ENCODE results near the gene HNRNPLL. TPM values are rescaled to one million over a fixed set of nuclear protein-coding genes. Genes with fewer than 3 reads are reported as not detected.
"Not testable (repeated sequence)": the region's sequence is repeated elsewhere in the genome, so short reads cannot be mapped to it uniquely, and the experiment has no call there.

Gene HNRNPLL
- total RNA-seq, 1 donor from 2014 or later = 28.3 TPM

DNA sequence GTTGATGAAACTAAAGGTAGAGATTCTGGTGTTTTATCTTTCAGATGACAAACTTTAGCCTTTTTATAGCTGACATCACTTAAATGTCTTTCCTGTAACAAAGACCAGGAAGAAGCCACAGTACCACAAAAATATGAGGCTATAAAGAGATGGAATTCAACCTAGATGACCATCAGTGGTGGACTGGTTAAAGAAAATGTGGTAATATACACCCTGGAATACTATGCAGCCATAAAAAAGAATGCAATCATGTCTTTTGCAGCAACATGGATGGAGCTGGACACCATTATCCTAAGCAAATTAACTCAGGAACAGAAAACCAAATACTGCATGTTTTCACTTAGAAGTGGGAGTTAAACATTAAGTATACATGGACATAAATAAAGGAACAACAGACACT is 18.3 kb upstream of the HNRNPLL start:
- ATAC-seq (ENCODE audit: poor library complexity) (no peak), DNase-seq (no peak)
- intact Hi-C loops (cut with DNase I) = no loop called here

GRCh38 chr2:38620282-38620977 is 17.7 kb upstream of the HNRNPLL start:
- intact Hi-C loops (cut with DNase I) = no loop called here
- no peak for DNase-seq
- peak; percentile 71 for ATAC-seq (ENCODE audit: poor library complexity)

GRCh38 chr2:38619458-38620164 is 16.9 kb upstream of the HNRNPLL start:
- intact Hi-C loops (cut with DNase I) = no loop called here
- no peak for DNase-seq
- ATAC-seq (ENCODE audit: poor library complexity) = peak; percentile 44

DNA sequence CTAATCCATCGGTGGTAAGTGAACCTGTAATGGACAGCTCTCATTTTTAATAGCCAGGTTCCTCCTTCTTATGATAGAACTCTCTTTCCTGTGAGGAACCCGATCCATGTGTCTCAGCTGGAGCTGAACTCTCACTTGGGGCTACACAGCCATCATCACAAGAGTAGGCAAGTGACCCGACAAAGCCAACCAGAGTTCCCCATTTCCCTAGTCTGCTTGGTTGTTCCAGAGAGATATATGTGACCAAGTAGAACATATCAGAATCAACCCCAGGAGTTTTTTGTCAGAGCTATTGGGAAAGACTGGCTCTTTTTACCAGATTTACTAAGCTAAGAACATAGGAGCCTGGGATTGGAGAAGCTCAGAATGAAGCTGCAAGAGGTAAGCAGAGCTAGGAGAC is 14.6 kb upstream of the HNRNPLL start:
- DNase-seq (no peak), ATAC-seq (ENCODE audit: poor library complexity) (no peak)
- intact Hi-C loops (cut with DNase I) = no loop called here

GRCh38 chr2:38615237-38615636 is 12.5 kb upstream of the HNRNPLL start:
- intact Hi-C loops (cut with DNase I) = no loop called here
- DNase-seq (no peak), ATAC-seq (ENCODE audit: poor library complexity) (no peak)

GRCh38 chr2:38613849-38614213 is 11.1 kb upstream of the HNRNPLL start:
- intact Hi-C loops (cut with DNase I) = no loop called here

GRCh38 chr2:38613126-38613848 is 10.6 kb upstream of the HNRNPLL start:
- no peak for DNase-seq
- peak; percentile 43 for ATAC-seq (ENCODE audit: poor library complexity)
- intact Hi-C loops (cut with DNase I) = no loop called here

More at GRCh38 chr2:38613849-38614213, 11.1 kb upstream of the HNRNPLL start:
- no peak for ATAC-seq (ENCODE audit: poor library complexity)
- no peak for DNase-seq

GRCh38 chr2:38610851-38611801 is 8.4 kb upstream of the HNRNPLL start:
- DNase-seq (no peak), ATAC-seq (ENCODE audit: poor library complexity) (no peak)
- intact Hi-C loops (cut with DNase I) = no loop called here

DNA sequence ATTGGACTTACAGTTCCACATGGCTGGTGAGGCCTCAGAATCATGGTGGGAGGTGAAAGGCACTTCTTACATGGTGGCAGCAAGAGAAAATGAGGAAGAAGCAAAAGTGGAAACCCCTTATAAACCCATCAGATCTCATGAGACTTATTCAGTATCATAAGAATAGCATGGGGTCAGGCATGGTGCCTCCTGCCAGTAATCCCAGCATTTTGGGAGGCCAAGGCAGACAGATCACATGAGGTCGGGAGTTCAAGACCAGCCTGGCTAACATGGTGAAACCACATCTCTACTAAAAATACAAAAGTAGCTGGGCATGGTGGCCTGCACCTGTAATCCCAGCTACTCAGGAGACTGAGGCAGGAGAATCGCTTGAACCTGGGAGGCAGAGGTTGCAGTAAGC is 6.5 kb upstream of the HNRNPLL start:
- DNase-seq; ATAC-seq (ENCODE audit: poor library complexity); intact Hi-C loops (cut with DNase I): not testable (repeated sequence)

DNA sequence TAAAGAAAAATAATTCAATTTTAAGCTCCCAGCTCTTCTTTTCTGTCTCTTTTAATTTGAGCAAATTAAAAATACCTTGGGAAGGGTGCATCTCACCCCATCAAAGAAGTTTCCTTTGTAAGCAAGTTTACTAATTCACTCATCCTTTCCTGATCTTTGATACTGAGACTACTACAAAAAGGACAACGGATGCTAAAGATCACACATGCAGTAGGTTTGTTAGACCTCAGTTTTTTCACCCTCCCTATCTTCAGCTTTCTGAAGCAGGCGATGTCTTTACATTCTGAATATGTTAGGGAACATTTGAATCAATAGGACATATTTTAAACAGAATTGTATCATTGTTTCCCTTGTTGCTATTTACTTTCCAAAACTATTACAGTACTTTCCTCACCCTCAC is 6.0 kb upstream of the HNRNPLL start:
- ATAC-seq (ENCODE audit: poor library complexity) = no peak
- intact Hi-C loops (cut with DNase I) = no loop called here
- no peak for DNase-seq

DNA sequence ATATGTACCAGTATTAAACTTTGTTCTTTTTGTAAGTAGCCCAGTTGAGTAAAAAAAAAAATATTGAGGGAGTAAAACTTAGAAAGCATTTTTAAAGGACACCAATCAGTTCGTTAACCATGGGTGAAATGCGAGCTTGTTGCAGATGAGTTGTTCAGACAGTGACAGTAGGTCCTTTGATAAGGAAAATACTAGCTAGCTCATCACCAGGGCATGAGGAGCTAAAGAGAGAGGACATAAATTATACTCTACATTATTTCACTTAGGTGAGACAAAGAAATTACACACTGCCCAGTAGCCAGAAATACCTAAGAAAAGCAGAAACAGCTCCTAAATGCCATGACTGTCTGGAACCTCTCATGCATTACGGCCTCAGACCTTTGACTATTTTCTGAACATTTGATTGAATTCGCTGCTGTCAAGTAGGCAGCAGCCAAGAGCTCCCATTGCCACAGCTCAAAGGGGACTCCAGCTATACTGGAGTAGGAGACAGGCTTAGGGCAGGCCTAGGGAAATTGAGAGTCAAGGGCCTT is 2.6 kb upstream of the HNRNPLL start:
- intact Hi-C loops (cut with DNase I) = no loop called here
- ATAC-seq (ENCODE audit: poor library complexity) = no peak
- DNase-seq = no peak

DNA sequence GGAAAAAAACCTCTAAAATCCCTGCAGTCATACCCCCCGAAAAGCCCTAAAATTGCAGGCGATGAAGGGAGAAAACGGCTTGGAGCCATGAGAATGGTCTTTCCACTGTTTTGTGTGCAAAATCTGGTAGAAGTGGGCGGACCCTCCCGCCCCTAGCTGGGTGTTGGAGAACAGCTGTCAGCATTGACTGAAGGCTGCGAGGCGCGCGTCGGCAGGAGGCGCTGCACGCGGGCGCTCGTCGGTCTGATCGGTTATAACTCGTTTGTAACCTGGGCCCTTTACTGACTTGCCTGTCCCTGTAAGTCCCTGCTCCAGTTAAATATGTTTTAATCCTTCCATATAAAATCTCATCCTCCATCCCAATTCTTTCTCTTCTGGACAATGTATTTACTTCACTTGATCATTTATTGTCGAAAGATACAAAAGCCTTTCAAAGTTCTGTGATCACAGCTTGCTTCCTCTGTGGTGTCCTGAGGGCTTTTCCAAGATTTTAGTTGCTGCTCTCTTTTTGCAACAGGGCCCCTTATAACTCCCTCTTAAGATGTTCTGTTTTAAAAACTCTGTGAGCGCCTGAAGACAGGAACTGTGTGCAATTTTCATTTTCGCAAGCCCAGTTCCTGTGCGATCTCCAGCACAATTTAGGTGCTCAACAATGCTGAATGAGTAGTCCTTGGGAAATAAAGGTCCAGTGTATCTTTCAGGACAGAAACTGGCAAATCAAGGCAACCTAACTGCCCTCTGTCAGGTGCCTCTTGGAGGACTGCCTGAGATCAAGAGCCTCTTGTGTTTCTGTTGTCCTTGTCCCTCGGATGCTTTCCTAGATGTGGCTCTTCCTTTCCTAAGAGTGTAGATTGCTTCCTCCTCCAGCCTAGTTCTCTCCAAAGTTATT is 918 bp upstream of the HNRNPLL start:
- DNase-seq = peak; percentile 91
- intact Hi-C loops (cut with DNase I) = loop anchor here (5.0 kb wide), 2 partner anchors 64 to 119 kb away; partner anchors contain the start of gene GALM
- ATAC-seq (ENCODE audit: poor library complexity) = peak; percentile 79

GRCh38 chr2:38602136-38602731 is 494 bp downstream of the HNRNPLL start:
- intact Hi-C loops (cut with DNase I) = loop anchor here (5.0 kb wide), 2 partner anchors 65 to 120 kb away; partner anchors contain the start of gene GALM
- peak; percentile 68 for DNase-seq
- peak; percentile 40 for ATAC-seq (ENCODE audit: poor library complexity)

DNA sequence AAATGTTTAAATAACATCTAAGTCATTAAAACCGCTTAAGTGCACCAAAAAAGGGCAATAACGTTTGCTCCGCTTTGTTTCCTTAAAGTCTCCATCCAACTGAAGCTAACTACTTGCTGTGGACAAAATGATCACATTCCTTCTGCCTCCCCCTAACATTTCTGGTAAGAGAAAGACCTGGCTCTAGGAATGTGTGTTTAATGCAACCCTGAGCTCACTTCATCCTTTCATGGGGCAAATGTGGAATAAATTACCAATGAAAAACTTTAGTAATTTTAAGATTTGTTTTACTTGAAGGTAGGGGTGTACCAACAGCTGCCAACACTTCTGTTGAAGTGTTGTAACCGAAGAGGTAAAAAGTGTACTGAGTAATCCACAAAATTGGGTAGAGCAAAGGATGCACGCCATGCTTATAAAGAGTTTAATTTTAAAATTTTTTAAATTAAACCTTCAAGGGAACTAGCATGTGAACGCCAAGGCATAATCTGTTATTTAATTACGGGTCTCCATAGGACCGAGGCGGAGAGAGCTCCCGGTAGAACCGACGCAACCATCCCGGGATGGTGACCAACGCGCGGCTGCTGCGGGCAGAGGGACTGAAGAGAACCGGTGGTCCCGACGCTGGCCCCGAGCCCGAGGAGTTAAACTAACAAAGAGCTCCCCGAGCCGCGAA is 1.1 kb downstream of the HNRNPLL start:
- no peak for DNase-seq
- intact Hi-C loops (cut with DNase I) = loop anchor here (5.0 kb wide), 2 partner anchors 66 to 121 kb away; partner anchors contain the start of gene GALM

DNA sequence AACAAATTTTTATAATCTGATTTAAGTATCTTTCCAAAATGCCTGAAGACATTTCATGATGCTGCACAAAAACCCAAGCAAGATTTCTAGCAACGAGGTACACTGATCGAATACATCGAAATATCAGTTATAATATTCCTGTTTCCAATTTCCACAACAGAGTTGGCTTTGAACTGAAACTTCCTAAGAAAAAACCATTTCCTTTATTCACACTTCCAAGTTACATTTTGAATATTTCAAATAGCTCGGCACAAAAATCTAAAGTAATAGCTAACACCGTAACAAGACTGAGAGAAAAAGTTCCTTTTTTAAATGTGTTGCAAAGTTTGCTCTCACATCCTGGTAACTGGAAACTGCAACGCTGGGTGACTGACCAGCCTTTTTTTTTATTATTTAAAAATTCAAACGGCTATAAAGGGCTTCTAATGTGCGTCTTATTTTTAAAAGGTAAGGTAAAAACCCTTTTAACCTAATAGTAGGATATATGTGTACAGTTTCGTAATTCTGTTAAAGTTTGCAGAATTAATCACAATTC is 1.7 kb downstream of the HNRNPLL start:
- DNase-seq (no peak), ATAC-seq (ENCODE audit: poor library complexity) (no peak)
- intact Hi-C loops (cut with DNase I) = loop anchor here (5.0 kb wide), 2 partner anchors 66 to 121 kb away; partner anchors contain the start of gene GALM

More for the DNA sequence above, 1.1 kb downstream of the HNRNPLL start:
- ATAC-seq (ENCODE audit: poor library complexity) = no peak
